GM19438 (cell line): ENCODE results near the gene ENPEP.
"Not testable (repeated sequence)": the region's sequence is repeated elsewhere in the genome, so short reads cannot be mapped to it uniquely, and the experiment has no call there.

Source experiments
- ATAC-seq: cut with Tn5 transposase; IDR thresholded peaks from one replicate; pipeline ENCODE4 v1.9.1; 2021; ENCODE audit warnings: low read depth; ENCODE audit not compliant: unreplicated experiment

ENPEP gene

GRCh38 chr4:110483516-110483915, 7.6 kb downstream of the ENPEP start:
- ATAC-seq, result no peak

GRCh38 chr4:110484029-110484428, 8.1 kb downstream of the ENPEP start:
- ATAC-seq, result peak; percentile 98

GRCh38 chr4:110484767-110485166, 8.8 kb downstream of the ENPEP start:
- no peak for ATAC-seq

- no peak for ATAC-seq
Measured at GRCh38 chr4:110485452-110485851, 9.5 kb downstream of the ENPEP start.

GRCh38 chr4:110486256-110486655, 10.3 kb downstream of the ENPEP start:
- ATAC-seq, result no peak

GRCh38 chr4:110486850-110487249, 10.9 kb downstream of the ENPEP start:
- ATAC-seq, result not testable (repeated sequence)

GRCh38 chr4:110487873-110488272, 11.9 kb downstream of the ENPEP start:
- ATAC-seq, result no peak

GRCh38 chr4:110489901-110490508, 14.1 kb downstream of the ENPEP start:
- no peak for ATAC-seq

- ATAC-seq, result no peak
Measured at GRCh38 chr4:110492522-110492921, 16.6 kb downstream of the ENPEP start.

GRCh38 chr4:110493520-110493919, 17.6 kb downstream of the ENPEP start:
- ATAC-seq, result no peak

GRCh38 chr4:110498420-110498819, 22.5 kb downstream of the ENPEP start:
- no peak for ATAC-seq

GRCh38 chr4:110499126-110499525, 23.2 kb downstream of the ENPEP start:
- ATAC-seq, result no peak

GRCh38 chr4:110501826-110502225, 25.9 kb downstream of the ENPEP start:
- no peak for ATAC-seq

- ATAC-seq, result no peak
Measured at GRCh38 chr4:110503270-110504083, 27.5 kb downstream of the ENPEP start.

GRCh38 chr4:110504084-110504435, 28.1 kb downstream of the ENPEP start:
- ATAC-seq, result no peak

- ATAC-seq, result no peak
Measured at GRCh38 chr4:110505440-110505839, 29.5 kb downstream of the ENPEP start.

GRCh38 chr4:110508827-110509710, 33.1 kb downstream of the ENPEP start:
- no peak for ATAC-seq

- no peak for ATAC-seq
Measured at GRCh38 chr4:110510277-110510676, 34.3 kb downstream of the ENPEP start.

- ATAC-seq, result no peak
Measured at GRCh38 chr4:110510955-110511544, 35.1 kb downstream of the ENPEP start.

GRCh38 chr4:110512901-110513300, 36.9 kb downstream of the ENPEP start:
- ATAC-seq, result no peak
